ENCODE measurements around the gene NOCT.

- TF ChIP-seq CTCF (conservative IDR thresholded peaks at IDR 0.05; ENCODE audit: low read depth, low read length) (no peak), RAD21 (IDR thresholded peaks at IDR 0.05; ENCODE audit: low read length) (no peak), POLR2A (IDR thresholded peaks at IDR 0.05; ENCODE audit: low read depth, low read length) (no peak), MAZ (IDR thresholded peaks at IDR 0.05; ENCODE audit: borderline replicate concordance, low read depth, low read length) (no peak), SMC3 (IDR thresholded peaks at IDR 0.05; ENCODE audit: low read depth, low read length) (no peak), MAFK (IDR thresholded peaks at IDR 0.05; ENCODE audit: low read depth, low read length) (no peak), ELK1 (IDR thresholded peaks at IDR 0.05; ENCODE audit: borderline replicate concordance, low read depth, low read length) (no peak)
Measured at GRCh38 chr4:138975225-138975624, 40.4 kb upstream of the NOCT start.
